H1 (cell line): ENCODE results near the gene PAX9. TPM values are rescaled to one million over a fixed set of nuclear protein-coding genes. Genes with fewer than 3 reads are reported as not detected.
A peak's percentile ranks its signal among the peaks of the same experiment; 100 is the strongest.

Source experiments
- BACH1 ChIP-seq: IDR thresholded peaks from 2 replicates; pipeline ENCODE4 v1.6.1; 2012; ENCODE audit warnings: low read length, improper control_type of control experiment
- BCL11A ChIP-seq, 2 experiments: IDR thresholded peaks; one replicate each; pipeline ENCODE4 v1.6.1; 2011; ENCODE audit warnings: low read depth in 2 of 2, low read length in 2 of 2, mild to moderate bottlenecking in 2 of 2
- CBX5 ChIP-seq: fragments of 300-800, 300-1000 bp; sonication (generic); IDR thresholded peaks from 2 replicates; pipeline ENCODE4 v1.7.1; 2016; ENCODE audit warnings: antibody characterized with exemption, low read length, low read depth
- CEBPB ChIP-seq: IDR thresholded peaks from 2 replicates; pipeline ENCODE4 v1.6.1; 2012; ENCODE audit warnings: low read depth, low read length
- CHD2 ChIP-seq: IDR thresholded peaks from 2 replicates; pipeline ENCODE4 v1.6.1; 2012; ENCODE audit warnings: low read length, improper control_type of control experiment
- EGR1 ChIP-seq: IDR thresholded peaks from 2 replicates; pipeline ENCODE4 v1.6.1; 2011; ENCODE audit warnings: low read depth, low read length, borderline replicate concordance
- GTF2F1 ChIP-seq: IDR thresholded peaks from 2 replicates; pipeline ENCODE4 v1.6.1; 2012; ENCODE audit warnings: low read depth, low read length, improper control_type of control experiment, borderline replicate concordance
- HDAC6 ChIP-seq: IDR thresholded peaks from one replicate; pipeline ENCODE4 v1.7.1; 2012; ENCODE audit warnings: low read depth, mild to moderate bottlenecking, inconsistent platforms, low read length, moderate library complexity
- JUN ChIP-seq: IDR thresholded peaks from 2 replicates; pipeline ENCODE4 v1.6.1; 2011; ENCODE audit warnings: low read depth, mild to moderate bottlenecking, improper control_type of control experiment, low read length
- JUND ChIP-seq: IDR thresholded peaks from 2 replicates; pipeline ENCODE4 v1.6.1; 2011; ENCODE audit warnings: mild to moderate bottlenecking, improper control_type of control experiment, low read length
- NANOG ChIP-seq: IDR thresholded peaks from 2 replicates; pipeline ENCODE4 v1.6.1; 2011; ENCODE audit warnings: low read length, low read depth, mild to moderate bottlenecking, inconsistent platforms; ENCODE audit not compliant: insufficient read depth, poor library complexity, severe bottlenecking
- NRF1 ChIP-seq: IDR thresholded peaks from 2 replicates; pipeline ENCODE4 v1.6.1; 2011; ENCODE audit warnings: mild to moderate bottlenecking, low read depth, low read length, improper control_type of control experiment
- POLR2A ChIP-seq, 2 experiments: IDR thresholded peaks; 1 replicate in 1 of 2; 2 replicates in 1 of 2; pipeline ENCODE4 v1.6.1; 2011; ENCODE audit warnings: low read depth in 2 of 2, low read length in 2 of 2, mild to moderate bottlenecking in 2 of 2; ENCODE audit errors: control extremely low read depth in 1 of 2
- RBBP5 ChIP-seq: IDR thresholded peaks from 2 replicates; pipeline ENCODE4 v1.7.1; 2012; ENCODE audit warnings: low read depth, mild to moderate bottlenecking, inconsistent platforms, low read length, moderate library complexity, borderline replicate concordance
- RNF2 ChIP-seq: fragments of 200-900, 300-1000 bp; sonication (generic); IDR thresholded peaks from 2 replicates; pipeline ENCODE4 v1.7.1; 2016; ENCODE audit warnings: borderline replicate concordance, low read depth, mild to moderate bottlenecking, antibody characterized with exemption, low read length; ENCODE audit not compliant: poor library complexity, severe bottlenecking; ENCODE audit errors: missing control alignments
- SAP30 ChIP-seq: fragments of 300-600 bp; sonication (generic); IDR thresholded peaks from 2 replicates; pipeline ENCODE4 v1.7.1; 2012; ENCODE audit warnings: low read length, moderate library complexity, mild to moderate bottlenecking, inconsistent platforms; ENCODE audit not compliant: insufficient read depth, insufficient replicate concordance
- SIN3A ChIP-seq, 2 experiments: IDR thresholded peaks in 1 of 2; conservative IDR thresholded peaks in 1 of 2; 2 replicates each; pipeline ENCODE4 v1.6.1; 2011 to 2012; ENCODE audit warnings: low read length in 2 of 2, improper control_type of control experiment in 1 of 2, low read depth in 1 of 2, mild to moderate bottlenecking in 1 of 2
- SIRT6 ChIP-seq: IDR thresholded peaks from one replicate; pipeline ENCODE4 v1.7.1; 2012; ENCODE audit warnings: low read length, inconsistent platforms
- SIX5 ChIP-seq: IDR thresholded peaks from 2 replicates; pipeline ENCODE4 v1.6.1; 2011; ENCODE audit warnings: mild to moderate bottlenecking, low read depth, low read length
- SP2 ChIP-seq: IDR thresholded peaks from 2 replicates; pipeline ENCODE4 v1.6.1; 2012; ENCODE audit warnings: mild to moderate bottlenecking, low read length, inconsistent platforms
- SRF ChIP-seq: IDR thresholded peaks from 2 replicates; pipeline ENCODE4 v1.6.1; 2011; ENCODE audit warnings: mild to moderate bottlenecking, low read depth, low read length, moderate library complexity
- TCF12 ChIP-seq: IDR thresholded peaks from 2 replicates; pipeline ENCODE4 v1.6.1; 2011; ENCODE audit warnings: low read depth, mild to moderate bottlenecking, low read length
- YY1 ChIP-seq: IDR thresholded peaks from 2 replicates; pipeline ENCODE4 v1.6.1; 2011; ENCODE audit warnings: low read depth, mild to moderate bottlenecking, low read length
- ZNF274 ChIP-seq: IDR thresholded peaks from 2 replicates; pipeline ENCODE4 v1.7.0; 2012; ENCODE audit warnings: low read length, borderline replicate concordance; ENCODE audit errors: extremely low read depth
- polyA plus RNA-seq, 7 experiments: library from polyadenylated mRNA; depleted of rRNA in 3 of 7; stranded (reverse) in 5 of 7; unstranded in 2 of 7; fragments of >200 nt in 5 of 7; fragments of 200-250 nt in 2 of 7; gene quantifications; 1 replicate in 5 of 7; 2 replicates in 1 of 7; 4 replicates in 1 of 7; pipeline versions ENCODE4 v1.2.1 to v1.2.3, GENCODE V29; 2011 to 2013; ENCODE audit warnings: missing spikeins in 2 of 7, mixed read lengths in 2 of 7
- total RNA-seq: library from RNA; stranded (reverse); fragmentation: NEBNext Ultra II Directional; extraction: Animal tissue kit (Norgen Biotek cat#: 25700); gene quantifications from 2 replicates; pipeline ENCODE4 v1.2.1, GENCODE V29; 2021
- TF ChIP-seq, protein P1 (sequence below): IDR thresholded peaks from 2 replicates; pipeline ENCODE4 v1.6.1; 2011; ENCODE audit warnings: low read length, improper control_type of control experiment

PAX9 gene
- total and polyA plus RNA-seq, 2 of the 8 experiments (the other 6 are each of a cell fraction or from before 2014, with no cell fraction given), result 0.05 TPM; not detected in 1

DNA sequence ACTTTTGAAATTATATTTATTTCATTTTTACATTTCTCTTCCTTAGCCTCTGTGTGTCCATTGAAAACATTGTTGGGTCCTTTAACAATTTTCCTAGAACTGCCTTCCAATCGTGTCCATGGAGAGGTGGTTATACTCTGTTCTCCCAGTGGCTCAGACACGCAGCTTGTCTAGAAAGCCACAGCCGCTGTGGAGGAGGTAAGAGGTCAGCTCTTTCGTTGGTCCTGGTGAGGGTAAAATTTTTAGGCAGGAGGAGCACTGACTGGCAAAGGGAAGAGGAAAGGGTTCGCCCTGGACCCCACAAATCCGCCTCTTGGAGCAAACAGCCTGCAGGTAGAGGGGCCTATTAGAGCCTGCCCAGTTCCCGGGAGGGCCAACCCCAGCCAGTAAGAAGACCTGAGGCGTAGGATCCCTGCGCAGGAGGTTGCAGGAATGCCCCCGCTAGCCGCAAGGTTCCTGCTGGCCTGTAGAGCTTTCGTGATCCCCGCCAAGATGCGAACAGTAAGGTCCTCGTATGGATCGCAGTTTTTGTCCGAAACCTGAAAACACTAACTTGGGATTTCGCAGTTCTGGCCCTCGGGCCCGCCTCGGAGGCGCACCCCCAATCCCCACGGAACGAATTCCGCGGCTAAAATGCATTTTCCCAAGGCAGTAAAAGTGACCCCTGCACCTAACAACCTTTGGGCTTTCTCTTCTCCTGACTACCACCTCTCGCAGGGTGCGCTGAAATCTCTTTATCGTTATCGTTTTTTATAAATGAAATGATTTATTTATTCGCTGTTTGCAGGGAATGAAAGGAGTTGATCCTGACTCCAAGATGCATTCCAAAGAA lies 7.5 kb upstream of the PAX9 start (continued):
- TF ChIP-seq, protein P1, sequence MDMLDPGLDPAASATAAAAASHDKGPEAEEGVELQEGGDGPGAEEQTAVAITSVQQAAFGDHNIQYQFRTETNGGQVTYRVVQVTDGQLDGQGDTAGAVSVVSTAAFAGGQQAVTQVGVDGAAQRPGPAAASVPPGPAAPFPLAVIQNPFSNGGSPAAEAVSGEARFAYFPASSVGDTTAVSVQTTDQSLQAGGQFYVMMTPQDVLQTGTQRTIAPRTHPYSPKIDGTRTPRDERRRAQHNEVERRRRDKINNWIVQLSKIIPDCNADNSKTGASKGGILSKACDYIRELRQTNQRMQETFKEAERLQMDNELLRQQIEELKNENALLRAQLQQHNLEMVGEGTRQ, result no peak
- TF ChIP-seq RBBP5 (no peak), CEBPB (no peak), TCF12 (peak; percentile 41; the same call in 1 of the 2 replicates), SIN3A (conservative IDR thresholded peaks at IDR 0.05 in 1 of 2, IDR thresholded peaks at IDR 0.05 in 1 of 2; ENCODE audit: low read depth in 1 of 2, low read length in 2 of 2) (no peak), SRF (no peak), SAP30 (no peak), HDAC6 (no peak), SIX5 (no peak), POLR2A (IDR thresholded peaks at IDR 0.05; ENCODE audit: control extremely low read depth in 1 of 2, low read depth in 2 of 2, low read length in 2 of 2) (no peak), GTF2F1 (no peak), SIRT6 (no peak), RNF2 (peak; percentile 99), JUND (no peak), BCL11A (IDR thresholded peaks at IDR 0.05; ENCODE audit: low read depth in 2 of 2, low read length in 2 of 2) (no peak), CBX5 (no peak), YY1 (no peak), ZNF274 (no peak), BACH1 (no peak), EGR1 (no peak), NANOG (no peak), NRF1 (no peak), CHD2 (no peak), SP2 (no peak), JUN (no peak)
